ENCODE results near the gene UVRAG.

UVRAG gene

GRCh38 chr11:76120513-76121101, 305.6 kb downstream of the UVRAG start:
- no peak for DNase-seq

- no peak for DNase-seq
Measured at GRCh38 chr11:76123248-76123647, 308.2 kb downstream of the UVRAG start.

GRCh38 chr11:76124905-76125770, 310.1 kb downstream of the UVRAG start:
- DNase-seq: no peak

- no peak for DNase-seq
Measured at GRCh38 chr11:76129729-76130128, 314.7 kb downstream of the UVRAG start.

GRCh38 chr11:76131142-76131541, 316.1 kb downstream of the UVRAG start:
- DNase-seq: no peak

GRCh38 chr11:76131671-76132631, 316.9 kb downstream of the UVRAG start:
- no peak for DNase-seq

- DNase-seq: no peak
Measured at GRCh38 chr11:76134239-76134638, 319.2 kb downstream of the UVRAG start.

- DNase-seq: no peak
Measured at GRCh38 chr11:76135491-76135890, 320.5 kb downstream of the UVRAG start.

- DNase-seq: no peak
Measured at GRCh38 chr11:76139314-76139713, 324.3 kb downstream of the UVRAG start.

- no peak for DNase-seq
Measured at GRCh38 chr11:76140912-76141574, 326.0 kb downstream of the UVRAG start.

- no peak for DNase-seq
Measured at GRCh38 chr11:76141901-76142588, 327.0 kb downstream of the UVRAG start.

GRCh38 chr11:76143274-76143673, 328.3 kb downstream of the UVRAG start:
- no peak for DNase-seq

GRCh38 chr11:76147106-76147740, 332.2 kb downstream of the UVRAG start:
- no peak for DNase-seq

- DNase-seq: no peak
Measured at GRCh38 chr11:76148231-76148630, 333.2 kb downstream of the UVRAG start.

- no peak for DNase-seq
Measured at GRCh38 chr11:76148941-76149613, 334.1 kb downstream of the UVRAG start.

GRCh38 chr11:76149713-76150112, 334.7 kb downstream of the UVRAG start:
- DNase-seq: no peak

- no peak for DNase-seq
Measured at GRCh38 chr11:76150141-76150540, 335.1 kb downstream of the UVRAG start.

- peak; percentile 78 for DNase-seq
Measured at GRCh38 chr11:76151556-76152085, 336.6 kb downstream of the UVRAG start.

GRCh38 chr11:76152086-76152681, 337.2 kb downstream of the UVRAG start:
- DNase-seq: no peak
